ENCODE data around the gene RAD18.

RAD18 gene

GRCh38 chr3:8856721-8857120 is 106.6 kb downstream of the RAD18 start:
- no peak for DNase-seq

- no peak for DNase-seq
Observed at GRCh38 chr3:8856071-8856470, 107.2 kb downstream of the RAD18 start.

- no peak for DNase-seq
Observed at GRCh38 chr3:8854656-8855055, 108.6 kb downstream of the RAD18 start.

- DNase-seq = no peak
Observed at GRCh38 chr3:8853081-8853480, 110.2 kb downstream of the RAD18 start.

- DNase-seq = no peak
Observed at GRCh38 chr3:8852511-8852910, 110.8 kb downstream of the RAD18 start.

GRCh38 chr3:8851703-8852102 is 111.6 kb downstream of the RAD18 start:
- no peak for DNase-seq

- DNase-seq = no peak
Observed at GRCh38 chr3:8848696-8849131, 114.6 kb downstream of the RAD18 start.

GRCh38 chr3:8847317-8847716 is 116.0 kb downstream of the RAD18 start:
- DNase-seq = no peak

- no peak for DNase-seq
Observed at GRCh38 chr3:8846176-8846575, 117.1 kb downstream of the RAD18 start.

GRCh38 chr3:8845641-8846040 is 117.6 kb downstream of the RAD18 start:
- no peak for DNase-seq

GRCh38 chr3:8843347-8843746 is 119.9 kb downstream of the RAD18 start:
- no peak for DNase-seq

GRCh38 chr3:8842293-8842692 is 121.0 kb downstream of the RAD18 start:
- no peak for DNase-seq

GRCh38 chr3:8841472-8841871 is 121.8 kb downstream of the RAD18 start:
- DNase-seq = no peak

- DNase-seq = no peak
Observed at GRCh38 chr3:8840556-8840955, 122.7 kb downstream of the RAD18 start.

GRCh38 chr3:8839607-8840325 is 123.5 kb downstream of the RAD18 start:
- DNase-seq = no peak

- DNase-seq = no peak
Observed at GRCh38 chr3:8838765-8839423, 124.4 kb downstream of the RAD18 start.

GRCh38 chr3:8838234-8838633 is 125.0 kb downstream of the RAD18 start:
- DNase-seq = no peak

- DNase-seq = no peak
Observed at GRCh38 chr3:8837162-8837561, 126.1 kb downstream of the RAD18 start.

- DNase-seq = no peak
Observed at GRCh38 chr3:8836096-8836495, 127.2 kb downstream of the RAD18 start.

- no peak for DNase-seq
Observed at GRCh38 chr3:8835385-8835784, 127.9 kb downstream of the RAD18 start.

GRCh38 chr3:8834974-8835373 is 128.3 kb downstream of the RAD18 start:
- no peak for DNase-seq

GRCh38 chr3:8827641-8828040 is 135.6 kb downstream of the RAD18 start:
- no peak for DNase-seq
